Measurements from ENCODE around the gene TMEM80.

DNA sequence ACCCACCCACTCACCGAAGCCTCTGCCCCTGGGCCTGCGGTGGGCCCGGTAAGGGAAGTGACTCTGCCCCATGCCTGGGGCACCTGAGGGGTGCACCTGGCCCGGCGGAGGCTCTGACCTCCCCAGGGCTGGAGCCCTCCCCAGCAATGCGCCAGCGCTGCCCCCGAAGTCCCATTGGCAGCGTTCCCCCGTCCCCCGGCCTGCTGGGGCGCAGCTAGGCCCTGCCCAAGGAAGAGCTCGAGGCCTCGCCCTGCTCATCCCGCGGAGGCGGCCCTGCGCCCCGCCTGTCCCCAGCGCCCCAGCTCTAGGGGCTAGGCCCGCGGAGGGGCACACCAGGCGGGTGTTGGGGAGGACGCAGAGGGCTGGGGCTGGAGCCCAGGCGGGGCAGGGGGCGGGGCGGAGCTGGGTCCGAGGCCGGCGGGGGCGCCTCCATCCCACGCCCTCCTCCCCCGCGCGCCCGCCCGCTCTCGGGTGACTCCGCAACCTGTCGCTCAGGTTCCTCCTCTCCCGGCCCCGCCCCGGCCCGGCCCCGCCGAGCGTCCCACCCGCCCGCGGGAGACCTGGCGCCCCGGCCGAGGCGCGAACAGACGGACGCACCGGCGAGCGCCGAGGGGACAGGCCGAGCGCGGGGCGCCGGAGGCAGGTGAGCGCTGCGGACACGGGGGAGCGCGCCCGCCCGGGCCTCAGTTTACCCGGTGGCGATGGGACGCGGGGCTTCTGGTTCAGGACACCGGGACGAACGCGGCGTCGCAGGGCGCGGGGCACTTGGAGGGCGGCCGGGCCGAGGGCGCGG lies 10.2 kb downstream of the TMEM80 start, which contains the start of gene EPS8L2:
- TF ChIP-seq, protein P1, sequence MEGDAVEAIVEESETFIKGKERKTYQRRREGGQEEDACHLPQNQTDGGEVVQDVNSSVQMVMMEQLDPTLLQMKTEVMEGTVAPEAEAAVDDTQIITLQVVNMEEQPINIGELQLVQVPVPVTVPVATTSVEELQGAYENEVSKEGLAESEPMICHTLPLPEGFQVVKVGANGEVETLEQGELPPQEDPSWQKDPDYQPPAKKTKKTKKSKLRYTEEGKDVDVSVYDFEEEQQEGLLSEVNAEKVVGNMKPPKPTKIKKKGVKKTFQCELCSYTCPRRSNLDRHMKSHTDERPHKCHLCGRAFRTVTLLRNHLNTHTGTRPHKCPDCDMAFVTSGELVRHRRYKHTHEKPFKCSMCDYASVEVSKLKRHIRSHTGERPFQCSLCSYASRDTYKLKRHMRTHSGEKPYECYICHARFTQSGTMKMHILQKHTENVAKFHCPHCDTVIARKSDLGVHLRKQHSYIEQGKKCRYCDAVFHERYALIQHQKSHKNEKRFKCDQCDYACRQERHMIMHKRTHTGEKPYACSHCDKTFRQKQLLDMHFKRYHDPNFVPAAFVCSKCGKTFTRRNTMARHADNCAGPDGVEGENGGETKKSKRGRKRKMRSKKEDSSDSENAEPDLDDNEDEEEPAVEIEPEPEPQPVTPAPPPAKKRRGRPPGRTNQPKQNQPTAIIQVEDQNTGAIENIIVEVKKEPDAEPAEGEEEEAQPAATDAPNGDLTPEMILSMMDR (IDR thresholded peaks at IDR 0.05) = no peak
- TF ChIP-seq POLR2A (IDR thresholded peaks at IDR 0.05) = no peak
- TF ChIP-seq POLR2AphosphoS5 (IDR thresholded peaks at IDR 0.05) = no peak
